Measurements from ENCODE around the gene FXYD4.

GRCh38 chr10:43347997-43348396 is 23.4 kb upstream of the FXYD4 start:
- TF ChIP-seq CTCF (IDR thresholded peaks at IDR 0.05; ENCODE audit: insufficient read depth, low read length): no peak
- TF ChIP-seq POLR2AphosphoS5 (IDR thresholded peaks at IDR 0.05; ENCODE audit: low read depth): no peak
